Smooth muscle cell (in vitro differentiated cells): ENCODE measurements around the gene CCDC61. TPM values are rescaled to one million over a fixed set of nuclear protein-coding genes. Genes with fewer than 3 reads are reported as not detected.

Source experiments
- DNase-seq: peaks from one replicate; lab custom pipeline; 2025; ENCODE audit not compliant: unreplicated experiment; lab: John Stamatoyannopoulos, UW
- H2AFZ ChIP-seq: fragments of 200-600 bp; sonication (generic); 2 replicates; pipeline ENCODE4 v1.6.0; 2016; ENCODE audit warnings: antibody characterized with exemption, low read depth, mild to moderate bottlenecking
- H3F3A ChIP-seq: fragments of 200-600 bp; sonication (generic); 2 replicates; pipeline ENCODE4 v1.6.0; 2017; ENCODE audit warnings: antibody characterized with exemption, low read depth
- H3K27ac ChIP-seq: fragments of 200-600 bp; sonication (generic); 2 replicates; pipeline ENCODE4 v1.5.1; 2016; ENCODE audit warnings: low read depth, mild to moderate bottlenecking
- H3K27me3 ChIP-seq: fragments of 200-600 bp; sonication (generic); 2 replicates; pipeline ENCODE4 v1.6.1; 2016; ENCODE audit warnings: low read depth, mild to moderate bottlenecking
- H3K36me3 ChIP-seq: fragments of 200-600 bp; sonication (generic); 2 replicates; pipeline ENCODE4 v1.5.1; 2016; ENCODE audit warnings: low read depth
- H3K4me1 ChIP-seq: fragments of 200-600 bp; sonication (generic); 2 replicates; pipeline ENCODE4 v1.5.1; 2016; ENCODE audit warnings: low read depth
- H3K4me2 ChIP-seq: fragments of 200-600 bp; sonication (generic); 2 replicates; pipeline ENCODE4 v1.6.0; 2016; ENCODE audit warnings: mild to moderate bottlenecking
- H3K4me3 ChIP-seq: fragments of 200-600 bp; sonication (generic); 2 replicates; pipeline ENCODE4 v1.5.1; 2016; ENCODE audit warnings: mild to moderate bottlenecking
- H3K79me2 ChIP-seq: fragments of 200-600 bp; sonication (generic); 2 replicates; pipeline ENCODE4 v1.6.0; 2016; ENCODE audit warnings: low read depth, mild to moderate bottlenecking
- H3K9ac ChIP-seq: fragments of 200-600 bp; sonication (generic); 2 replicates; pipeline ENCODE4 v1.6.0; 2016; ENCODE audit warnings: low read depth
- H3K9me3 ChIP-seq: fragments of 200-600 bp; sonication (generic); replicated peaks from 2 replicates; pipeline ENCODE4 v1.5.1; 2016; ENCODE audit warnings: low read depth
- H4K20me1 ChIP-seq: fragments of 200-600 bp; sonication (generic); 2 replicates; pipeline ENCODE4 v1.6.0; 2016; ENCODE audit warnings: low read depth
- CTCF ChIP-seq: fragments of 200-600 bp; sonication (generic); IDR thresholded peaks from 2 replicates; pipeline ENCODE4 v1.5.1; 2017; ENCODE audit warnings: borderline replicate concordance, mild to moderate bottlenecking, antibody characterized with exemption; ENCODE audit not compliant: insufficient read depth, poor library complexity, severe bottlenecking
- WGBS: methylation state at CpG from one replicate; pipeline ENCODE4 v1.1.7; 2016; ENCODE audit warnings: low lambda C conversion rate; 5-methylcytosine and 5-hydroxymethylcytosine counted together
- polyA plus RNA-seq: library from polyadenylated mRNA; unstranded; fragments of >200 nt; fragmentation: Nextera tagmentation; extraction: Ambion mirVana; gene quantifications from 2 replicates; pipeline ENCODE4 v1.2.1, GENCODE V29; 2016
- total RNA-seq: library from RNA; depleted of rRNA; stranded (reverse); fragments of >200 nt; gene quantifications from 2 replicates; pipeline ENCODE4 v1.2.3, GENCODE V29; 2014

Gene CCDC61
- total and polyA plus RNA-seq, 2 experiments from 2014 or later = 5.3 to 7.0 TPM

GRCh38 chr19:46033401-46033800 lies 38.1 kb downstream of the CCDC61 start:
- no peak for TF ChIP-seq CTCF
- Histone ChIP-seq H3K79me2 (no peaks in the 10 kb centered on the region), H3K27ac (no peak overlapping the region), H3K9ac (no peak overlapping the region), H3K4me1 (no peaks in the 10 kb centered on the region), H3K4me3 (no peak overlapping the region), H3K36me3 (no peaks in the 10 kb centered on the region), H3K9me3 (no peaks in the 10 kb centered on the region), H3K4me2 (no peak overlapping the region), H4K20me1 (no peaks in the 10 kb centered on the region), H3F3A (no peaks in the 10 kb centered on the region), H2AFZ (no peak overlapping the region), H3K27me3 (no peaks in the 10 kb centered on the region)
- WGBS = 95% methylated on average over 11 of the region's 11 CpGs
- no peak for DNase-seq

GRCh38 chr19:46035546-46035945 lies 40.3 kb downstream of the CCDC61 start:
- H3K27me3 ChIP-seq = no peaks in the 10 kb centered on the region
- no peaks in the 10 kb centered on the region for H3F3A ChIP-seq
- WGBS = 95% methylated on average over 6 of the region's 6 CpGs
- no peak overlapping the region for H3K4me2 ChIP-seq
- TF ChIP-seq CTCF = no peak
- no peaks in the 10 kb centered on the region for H4K20me1 ChIP-seq
- no peaks in the 10 kb centered on the region for H3K9me3 ChIP-seq
- no peak for DNase-seq
- H2AFZ ChIP-seq = no peak overlapping the region
- no peaks in the 10 kb centered on the region for H3K36me3 ChIP-seq
- H3K4me3 ChIP-seq = no peak overlapping the region
- H3K4me1 ChIP-seq = no peaks in the 10 kb centered on the region
- no peaks in the 10 kb centered on the region for H3K79me2 ChIP-seq
- H3K9ac ChIP-seq = no peak overlapping the region
- no peak overlapping the region for H3K27ac ChIP-seq

GRCh38 chr19:46035986-46036743 lies 40.9 kb downstream of the CCDC61 start:
- Histone ChIP-seq H3K4me1 (no peaks in the 10 kb centered on the region), H3F3A (no peaks in the 10 kb centered on the region), H3K9me3 (no peaks in the 10 kb centered on the region), H3K4me2 (no peak overlapping the region), H3K36me3 (no peaks in the 10 kb centered on the region), H4K20me1 (no peaks in the 10 kb centered on the region), H3K4me3 (no peak overlapping the region), H3K27ac (no peak overlapping the region), H3K27me3 (no peaks in the 10 kb centered on the region), H3K79me2 (no peaks in the 10 kb centered on the region), H2AFZ (no peak overlapping the region), H3K9ac (no peak overlapping the region)
- DNase-seq = no peak
- TF ChIP-seq CTCF = no peak
- 91% methylated on average over 13 of the region's 13 CpGs for WGBS

- H2AFZ ChIP-seq = no peak overlapping the region
- no peaks in the 10 kb centered on the region for H3F3A ChIP-seq
- no peaks in the 10 kb centered on the region for H3K27me3 ChIP-seq
- no peaks in the 10 kb centered on the region for H3K79me2 ChIP-seq
- no peak overlapping the region for H3K4me2 ChIP-seq
- no peak for DNase-seq
- H4K20me1 ChIP-seq = no peaks in the 10 kb centered on the region
- no peak overlapping the region for H3K4me3 ChIP-seq
- TF ChIP-seq CTCF = no peak
- H3K36me3 ChIP-seq = no peaks in the 10 kb centered on the region
- no peak overlapping the region for H3K27ac ChIP-seq
- no peak overlapping the region for H3K9ac ChIP-seq
- H3K4me1 ChIP-seq = no peaks in the 10 kb centered on the region
- WGBS = 81% methylated on average over 3 of the region's 3 CpGs
- no peaks in the 10 kb centered on the region for H3K9me3 ChIP-seq
Measured at GRCh38 chr19:46036744-46037128, 41.5 kb downstream of the CCDC61 start.
